Ureter (tissue), 1 donor: ENCODE measurements around the gene PNMA6A. TPM values are rescaled to one million over a fixed set of nuclear protein-coding genes. Genes with fewer than 3 reads are reported as not detected.
"Not testable (repeated sequence)": the region's sequence is repeated elsewhere in the genome, so short reads cannot be mapped to it uniquely, and the experiment has no call there.

Source experiments
- DNase-seq: peaks from one replicate; pipeline ENCODE4 v3.0.0-alpha.2; 2020; ENCODE audit warnings: low spot score
- total RNA-seq: library from RNA; stranded (reverse); gene quantifications from one replicate; pipeline ENCODE4 v1.2.4, GENCODE V29; 2023
- donor health status: DM: yes; HTN: yes; CAD: no.

Gene PNMA6A
- total RNA-seq, 1 donor from 2014 or later = 0.55 TPM

DNA sequence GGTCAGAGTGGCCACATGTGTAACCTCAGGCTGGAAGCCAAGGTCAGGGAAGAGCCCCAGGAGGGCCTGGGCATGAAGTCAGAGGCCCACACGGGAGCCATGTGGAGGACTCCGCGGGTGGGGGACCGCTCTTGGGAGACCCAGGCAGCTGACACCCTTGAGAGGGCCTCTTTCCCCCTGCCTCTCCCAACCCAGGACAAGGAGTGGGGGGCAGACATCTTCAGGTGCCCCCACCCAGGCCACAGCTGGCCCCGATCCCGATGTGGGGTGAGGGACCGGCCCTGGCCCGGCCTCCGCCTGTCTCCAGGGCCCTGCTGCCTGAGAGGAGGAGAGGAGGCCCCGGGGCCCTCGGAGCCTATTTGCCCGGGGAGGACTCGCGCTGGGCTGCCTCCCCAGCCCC, 3.1 kb downstream of the PNMA6A start:
- no peak for DNase-seq

DNA sequence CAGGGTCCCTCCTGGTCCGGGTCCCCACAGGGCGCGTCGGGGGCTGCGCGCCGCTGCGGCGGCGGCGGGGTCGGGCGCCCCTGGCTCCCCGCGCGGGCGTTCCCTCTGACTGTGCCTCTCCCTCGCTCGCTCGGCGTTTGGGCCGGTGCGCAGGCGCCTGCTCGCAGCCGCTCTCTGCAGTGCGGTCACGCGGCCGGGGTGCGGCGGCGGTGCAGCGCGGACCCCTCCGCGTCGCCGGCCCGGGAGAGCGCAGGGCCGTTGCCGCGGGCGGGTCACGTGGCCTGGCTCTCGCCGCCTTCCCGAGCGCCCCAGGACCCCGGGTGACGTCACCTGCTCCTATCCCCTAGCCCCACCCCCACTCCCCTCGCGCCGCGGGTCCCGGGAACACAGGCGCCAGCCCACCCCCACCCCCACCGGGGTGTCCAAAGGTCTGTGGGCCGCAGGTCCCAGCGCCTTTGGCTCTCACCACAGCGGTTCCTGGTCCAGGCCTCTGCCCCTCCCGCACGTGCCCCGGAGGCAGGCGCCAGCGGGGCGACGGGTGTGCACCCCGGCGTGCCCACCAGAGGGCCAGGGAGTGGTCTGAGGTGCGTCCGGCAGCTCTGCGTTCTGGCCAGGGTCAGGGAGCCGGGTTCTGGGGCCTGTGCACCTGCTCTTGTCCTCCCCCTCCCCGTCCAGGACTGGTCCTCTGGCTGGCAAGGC, 5.3 kb downstream of the PNMA6A start:
- not testable (repeated sequence) for DNase-seq

DNA sequence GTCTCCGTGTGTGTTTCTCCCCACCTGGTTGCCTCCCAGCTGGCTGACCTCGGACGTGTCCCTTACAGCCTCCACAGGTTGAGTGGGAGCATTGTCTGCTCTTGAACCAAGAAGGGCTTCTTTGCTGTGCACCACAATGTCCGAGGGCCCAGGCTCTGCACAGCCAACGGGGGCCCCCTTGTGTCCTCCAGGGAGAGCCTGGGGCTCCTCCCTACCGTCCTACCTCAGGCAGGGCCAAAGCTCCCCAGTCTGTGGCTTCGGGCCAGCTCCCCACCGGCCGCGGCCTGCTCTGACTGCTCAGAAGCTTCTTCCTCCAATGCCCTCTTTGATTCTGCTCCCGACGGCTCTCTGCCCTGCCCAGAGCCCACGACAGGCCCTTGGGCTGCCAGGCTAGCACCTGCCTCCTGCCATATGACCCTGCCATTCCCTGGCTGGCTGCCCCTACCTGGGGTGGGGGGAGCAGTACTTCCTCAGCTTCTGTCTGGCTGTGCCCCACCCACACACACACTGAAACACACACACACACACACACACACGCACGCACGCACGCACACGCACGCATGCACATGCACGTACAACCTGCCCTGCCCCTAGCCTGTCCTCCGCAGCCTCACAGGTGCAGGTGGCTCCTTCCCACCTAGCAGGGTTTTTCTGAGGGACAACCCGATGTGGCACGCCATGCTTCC, 11.1 kb downstream of the PNMA6A start:
- DNase-seq = not testable (repeated sequence)

DNA sequence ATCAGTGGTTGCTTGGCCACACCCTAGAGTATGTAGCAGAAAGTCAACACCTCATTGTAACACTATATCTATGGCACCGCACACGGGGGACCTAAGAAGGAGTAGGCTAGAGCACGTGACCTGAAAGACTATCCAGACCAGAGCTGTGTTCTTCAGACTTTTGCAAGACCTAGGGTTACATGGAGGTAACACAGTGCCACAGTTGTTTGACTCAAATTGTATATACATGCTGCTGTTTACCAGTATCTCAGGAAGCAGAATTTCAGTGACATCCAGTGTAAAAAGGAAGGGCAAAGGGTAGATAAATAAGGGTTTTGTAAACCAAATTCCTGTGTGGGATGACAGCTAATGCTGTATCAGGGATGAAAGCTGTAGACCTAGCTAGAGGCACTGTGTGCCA, 30.2 kb downstream of the PNMA6A start:
- no peak for DNase-seq

DNA sequence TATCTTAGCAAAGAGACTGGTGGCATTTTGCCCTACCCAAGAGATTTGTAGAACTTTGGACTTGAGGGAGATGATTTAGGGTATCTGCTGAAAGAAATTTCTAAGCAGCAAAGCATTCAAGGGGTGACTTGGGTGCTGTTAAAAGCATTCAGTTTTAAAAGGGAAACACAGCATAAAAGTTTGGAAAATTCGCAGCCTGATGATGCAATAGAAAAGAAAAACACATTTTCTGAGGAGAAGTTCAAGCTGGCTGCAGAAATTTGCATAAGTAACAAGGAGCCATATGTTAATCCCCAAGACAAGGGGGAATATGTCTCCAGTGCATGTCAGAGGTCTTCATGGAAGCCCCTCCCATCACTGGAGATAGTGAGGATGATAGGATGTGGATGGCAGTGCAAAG, 32.7 kb downstream of the PNMA6A start:
- not testable (repeated sequence) for DNase-seq

DNA sequence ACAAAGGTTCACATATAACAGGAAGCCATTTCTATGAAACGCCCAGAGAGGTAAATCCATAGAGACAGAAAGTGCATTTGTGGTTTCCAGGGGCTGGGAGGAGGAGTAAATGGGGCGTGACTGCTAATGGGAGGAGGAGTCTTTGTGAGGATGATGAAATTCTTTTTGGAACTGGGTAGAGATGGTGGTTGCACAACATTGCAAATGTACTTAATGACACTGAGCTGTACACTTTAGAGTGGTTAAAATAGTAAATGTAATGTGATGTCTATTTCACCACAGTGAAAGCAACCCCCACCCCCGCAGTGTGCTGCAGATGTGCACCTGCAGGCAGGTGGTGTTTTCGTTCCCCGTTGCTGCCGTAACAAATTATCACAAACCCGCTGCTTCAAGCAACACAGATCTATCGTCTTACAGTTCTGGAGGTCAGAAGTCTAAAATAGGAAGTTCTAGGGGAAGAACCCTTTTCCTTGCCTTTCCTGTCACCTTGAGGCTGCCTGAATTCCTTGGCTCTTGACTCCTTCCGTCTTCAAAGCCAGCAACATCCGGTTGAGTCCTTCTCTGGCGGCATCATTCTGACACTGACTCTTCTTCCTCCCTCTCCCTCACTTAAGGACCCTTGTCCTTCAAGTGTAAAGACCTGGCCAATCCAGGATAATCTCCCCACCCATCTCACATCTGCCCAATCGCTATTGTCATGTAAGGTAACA, 34.0 kb downstream of the PNMA6A start:
- not testable (repeated sequence) for DNase-seq

DNA sequence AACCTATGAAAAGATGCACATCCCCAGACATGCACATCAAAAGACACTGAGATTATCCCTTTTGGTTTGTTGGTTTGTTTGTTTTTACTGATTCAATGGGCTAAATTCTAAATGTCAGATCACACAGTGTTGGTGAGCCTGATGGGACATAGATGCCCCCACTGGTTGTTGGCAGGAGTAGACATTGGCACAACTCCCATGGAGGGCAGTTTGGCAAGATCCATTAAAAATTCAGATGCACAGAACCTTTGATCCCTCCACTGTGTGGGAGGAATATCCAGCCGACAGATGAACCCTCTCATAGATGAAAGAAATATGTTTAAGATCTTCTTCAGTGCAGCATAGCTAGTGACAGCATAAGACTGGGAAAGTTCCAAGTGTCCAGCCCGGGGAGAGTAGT, 38.5 kb downstream of the PNMA6A start:
- not testable (repeated sequence) for DNase-seq

DNA sequence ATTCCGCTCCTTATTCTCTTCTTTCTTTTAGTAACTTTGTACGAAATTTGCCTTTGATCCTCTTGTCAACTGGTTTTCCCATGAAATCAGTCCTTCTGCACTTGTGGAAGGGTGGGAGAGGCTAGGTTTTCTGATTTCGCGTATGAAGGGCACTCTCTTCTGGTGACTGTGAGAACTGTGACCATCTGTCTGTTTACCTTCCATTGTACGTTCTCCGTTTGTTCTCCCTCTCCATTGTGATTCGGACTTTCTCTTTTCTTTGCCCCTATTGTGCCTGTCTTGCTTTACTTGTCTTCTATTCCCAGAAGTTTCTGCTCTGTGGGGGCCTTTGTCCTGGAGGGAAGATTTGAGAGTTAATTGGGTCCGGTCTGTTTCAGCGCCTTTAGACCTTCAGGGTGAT, 41.6 kb downstream of the PNMA6A start:
- not testable (repeated sequence) for DNase-seq

DNA sequence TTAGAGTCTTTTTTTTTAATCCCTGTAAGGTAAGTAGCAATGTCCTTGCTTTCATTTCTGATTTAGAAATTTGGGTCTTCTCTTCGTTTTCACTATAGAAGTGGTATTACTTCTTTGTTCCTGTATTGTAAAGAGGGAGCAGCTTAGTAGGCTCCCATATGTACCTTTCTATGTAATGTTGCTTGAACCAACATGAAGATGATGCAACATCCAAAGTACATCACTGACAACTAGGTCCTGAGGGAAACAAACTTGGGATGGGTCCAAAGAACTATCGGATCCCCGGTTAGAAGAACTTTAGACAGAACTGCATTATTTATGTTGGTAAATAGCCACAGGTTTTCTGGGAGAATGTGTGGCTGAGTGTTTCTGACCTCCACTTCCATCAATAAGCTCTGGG, 45.5 kb downstream of the PNMA6A start:
- DNase-seq = not testable (repeated sequence)

DNA sequence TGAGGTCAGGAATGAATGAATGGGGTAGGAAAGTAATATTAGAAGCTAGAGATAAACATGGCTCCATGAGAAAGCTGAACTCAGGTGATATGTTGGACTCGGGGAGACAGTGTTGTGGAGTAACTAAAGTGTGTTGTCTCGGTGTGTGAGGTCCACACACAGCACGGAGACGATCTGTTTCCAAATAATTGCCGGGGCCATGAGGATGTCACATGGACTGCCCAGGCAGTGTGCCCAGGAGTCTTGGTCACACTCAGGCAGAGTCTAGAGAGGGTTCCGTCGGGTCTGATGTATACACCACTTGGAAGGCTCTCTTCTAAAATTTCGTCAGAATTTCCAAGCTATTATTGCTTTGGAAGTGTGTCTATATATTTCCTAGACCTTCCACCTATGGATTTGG, 48.0 kb downstream of the PNMA6A start:
- DNase-seq = not testable (repeated sequence)

DNA sequence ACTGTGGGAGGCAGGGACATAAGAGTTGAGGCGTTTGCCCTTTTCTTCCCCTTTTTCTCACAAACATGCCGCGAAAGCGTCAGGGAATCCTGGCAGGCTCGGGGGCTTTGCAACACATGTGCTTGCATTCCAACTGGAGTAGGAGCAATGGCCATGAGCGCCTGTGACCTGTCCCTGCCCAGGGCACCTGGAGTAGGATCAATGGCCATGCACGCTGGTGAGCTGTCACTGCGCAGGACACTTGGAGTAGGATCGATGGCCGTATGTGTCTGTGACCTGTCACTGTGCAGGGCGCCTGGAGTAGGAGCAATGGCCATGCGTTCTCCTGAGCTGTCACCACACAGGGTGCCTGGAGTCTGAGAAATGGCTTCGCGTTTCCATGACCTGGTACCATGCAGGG, 51.2 kb downstream of the PNMA6A start:
- DNase-seq = not testable (repeated sequence)

Other genes with a start within 250 kb of the PNMA6A start
- 47.1 TPM for gene CETN2, start 241.7 kb upstream of the PNMA6A start, total RNA-seq
- gene NSDHL, start 241.4 kb upstream of the PNMA6A start, total RNA-seq = 25.1 TPM
- 62.2 TPM for gene ZNF185, start 174.4 kb upstream of the PNMA6A start, total RNA-seq
- gene PNMA5, start 78.3 kb upstream of the PNMA6A start, total RNA-seq = not detected
- gene PNMA3, start 16.0 kb upstream of the PNMA6A start, total RNA-seq = 1.2 TPM
- gene MAGEA1, start 106.8 kb downstream of the PNMA6A start, total RNA-seq = not detected
- gene PNMA6F, start 249.3 kb downstream of the PNMA6A start, total RNA-seq = not detected